NCI-H82 treated with DMSO at 0.1 percent for 48 hours (cell line): ENCODE measurements around the gene PSMB9.
"Not testable (repeated sequence)": the region's sequence is repeated elsewhere in the genome, so short reads cannot be mapped to it uniquely, and the experiment has no call there.

ENCODE experiments used
- DNase-seq: peaks from one replicate; lab custom pipeline; 2025; ENCODE audit not compliant: unreplicated experiment; lab: John Stamatoyannopoulos, UW

PSMB9 gene

DNA sequence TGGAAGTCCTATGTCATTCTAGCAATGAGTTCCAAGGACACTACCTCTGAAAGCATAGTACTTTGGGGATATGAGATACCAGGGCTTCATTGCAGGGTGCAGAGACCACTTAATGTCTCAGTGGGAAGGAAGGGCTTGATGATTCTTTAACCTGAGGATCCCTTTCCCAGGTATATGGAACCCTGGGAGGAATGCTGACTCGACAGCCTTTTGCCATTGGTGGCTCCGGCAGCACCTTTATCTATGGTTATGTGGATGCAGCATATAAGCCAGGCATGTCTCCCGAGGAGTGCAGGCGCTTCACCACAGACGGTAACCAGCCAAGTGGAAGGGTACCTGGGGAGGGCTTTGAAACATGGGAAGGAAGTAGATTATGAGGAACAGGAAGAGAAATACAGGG lies 4.2 kb downstream of the PSMB9 start:
- DNase-seq, result no peak

- DNase-seq, result no peak
Observed at GRCh38 chr6:32860674-32861073, 6.7 kb downstream of the PSMB9 start.

DNA sequence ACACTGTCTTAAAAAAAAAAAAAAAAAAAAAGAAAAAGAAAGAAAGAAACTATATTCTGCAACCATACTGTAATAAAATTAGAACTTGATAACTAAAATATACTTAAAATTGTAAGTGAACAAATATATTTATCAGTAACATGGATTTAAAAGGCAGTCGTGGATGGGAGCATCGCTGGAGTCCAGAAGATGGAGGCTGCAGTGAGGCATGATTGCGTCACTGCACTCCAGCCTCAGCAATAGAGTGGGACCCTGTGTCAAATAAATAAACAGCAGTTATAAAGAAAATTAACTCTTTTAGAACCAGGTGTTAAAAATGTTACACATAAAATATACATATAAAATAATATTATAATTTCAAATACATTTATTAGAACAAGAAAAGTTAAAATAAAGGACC lies 8.7 kb downstream of the PSMB9 start:
- no peak for DNase-seq

GRCh38 chr6:32865724-32866443 lies 11.9 kb downstream of the PSMB9 start:
- DNase-seq, result no peak

- no peak for DNase-seq
Observed at GRCh38 chr6:32867022-32867477, 13.1 kb downstream of the PSMB9 start.

DNA sequence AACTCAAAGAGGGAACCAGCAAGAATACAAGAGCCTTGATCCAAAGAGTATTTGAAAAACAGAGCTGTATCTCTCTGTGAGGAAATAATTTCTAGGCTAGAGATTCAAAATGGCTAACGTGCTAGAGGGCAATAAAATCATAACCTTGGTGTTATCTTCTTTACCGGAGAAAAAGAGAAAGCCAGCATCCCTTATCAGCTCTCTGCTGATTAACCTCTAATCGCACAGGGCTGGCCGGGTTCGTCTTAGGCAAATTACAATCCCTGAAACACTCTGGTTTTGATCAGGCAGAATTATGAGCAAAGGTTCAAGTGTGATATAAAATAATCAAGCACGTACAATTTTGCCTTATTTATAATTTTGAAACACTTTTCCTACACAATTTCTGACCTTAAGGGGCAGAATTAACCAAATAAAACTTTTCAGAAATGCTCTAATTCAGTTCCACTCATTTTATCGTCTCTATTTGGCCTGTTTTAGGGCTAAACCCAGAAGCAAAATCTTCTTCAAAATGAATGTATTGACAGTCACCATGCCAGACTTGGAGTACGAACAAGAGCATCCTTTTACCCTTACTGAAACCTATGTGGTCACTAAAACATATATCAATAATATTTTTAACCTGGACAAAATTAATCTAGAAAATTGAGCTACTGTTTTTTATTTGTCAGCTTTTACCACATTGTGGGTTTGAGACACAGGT lies 13.7 kb downstream of the PSMB9 start:
- DNase-seq, result no peak

GRCh38 chr6:32868257-32868788 lies 14.3 kb downstream of the PSMB9 start:
- DNase-seq, result no peak

DNA sequence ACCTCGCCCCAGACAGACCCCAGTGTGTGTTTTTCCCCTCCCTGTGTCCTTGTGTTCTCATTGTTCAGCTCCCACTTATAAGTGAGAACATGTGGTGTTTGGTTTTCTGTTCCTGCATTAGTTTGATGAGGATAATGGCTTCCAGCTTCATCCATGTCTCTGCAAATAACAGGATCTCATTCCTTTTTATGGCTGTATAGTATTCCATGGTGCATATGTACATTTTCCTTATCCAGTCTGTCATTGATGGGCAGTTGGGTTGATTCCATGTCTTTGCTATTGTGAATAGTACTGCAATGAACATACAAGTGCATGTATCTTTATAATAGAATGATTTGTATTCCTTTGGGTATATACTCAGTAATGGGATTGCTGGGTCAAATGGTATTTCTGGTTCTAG lies 20.0 kb downstream of the PSMB9 start:
- DNase-seq, result not testable (repeated sequence)

GRCh38 chr6:32876603-32877002 lies 22.6 kb downstream of the PSMB9 start:
- no peak for DNase-seq

DNA sequence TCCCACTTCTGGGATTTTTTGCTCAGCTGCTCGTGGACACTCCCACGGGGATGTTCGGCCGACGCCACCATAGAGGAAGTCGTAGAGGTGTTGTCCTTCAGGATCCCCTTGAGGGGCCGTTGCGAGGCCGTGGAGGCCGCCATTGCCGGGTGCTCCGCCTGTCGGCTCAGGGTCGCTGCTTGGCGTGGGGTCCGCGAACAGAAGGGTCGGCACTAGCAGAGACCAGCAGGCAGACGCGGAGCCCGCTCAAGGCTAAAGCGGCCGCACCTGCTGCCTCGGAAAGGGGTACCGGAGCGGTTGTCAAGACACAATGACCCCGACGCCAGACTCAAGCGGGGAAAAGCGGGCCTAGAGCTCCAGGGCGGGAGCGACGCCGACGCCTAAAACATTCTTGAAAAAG lies 25.7 kb downstream of the PSMB9 start:
- no peak for DNase-seq

GRCh38 chr6:32880962-32881361 lies 27.0 kb downstream of the PSMB9 start:
- DNase-seq, result not testable (repeated sequence)

DNA sequence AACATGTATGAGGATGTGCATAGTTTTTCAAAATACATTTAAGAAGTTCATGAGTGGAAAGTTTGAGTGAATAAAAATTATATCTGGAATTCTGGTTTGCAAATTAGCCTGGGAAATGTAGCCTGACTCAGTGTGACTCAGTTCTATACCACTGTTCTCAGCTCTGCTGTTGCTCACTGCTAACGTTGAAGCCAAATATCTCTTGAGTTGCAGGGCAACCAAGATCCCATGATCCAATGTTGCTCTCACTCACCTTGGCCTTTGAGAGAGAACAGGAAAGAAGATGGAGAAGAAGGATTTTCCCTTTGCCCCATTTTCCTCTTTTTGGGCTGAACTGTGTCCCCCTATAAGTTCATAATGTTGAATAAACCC lies 28.9 kb downstream of the PSMB9 start:
- DNase-seq, result no peak

DNA sequence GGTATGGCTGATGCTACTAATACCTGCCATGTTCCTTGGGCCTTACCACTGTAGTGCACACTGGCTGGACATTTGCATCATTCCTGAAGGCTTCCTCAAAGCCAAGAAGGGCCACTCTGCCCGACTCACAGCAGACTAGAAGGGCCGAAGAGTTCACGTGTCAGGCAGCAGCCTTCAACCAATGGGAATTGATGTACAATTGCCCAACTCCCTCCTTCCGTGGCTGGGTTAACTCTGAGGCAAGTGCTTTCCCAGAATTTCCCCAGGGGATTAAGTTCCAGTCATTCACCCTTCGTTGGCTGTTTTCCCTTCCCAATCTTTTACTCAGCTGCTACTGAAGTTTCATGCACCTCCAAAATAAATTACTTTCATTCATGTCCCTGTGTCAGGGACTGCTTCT lies 29.8 kb downstream of the PSMB9 start:
- no peak for DNase-seq

DNA sequence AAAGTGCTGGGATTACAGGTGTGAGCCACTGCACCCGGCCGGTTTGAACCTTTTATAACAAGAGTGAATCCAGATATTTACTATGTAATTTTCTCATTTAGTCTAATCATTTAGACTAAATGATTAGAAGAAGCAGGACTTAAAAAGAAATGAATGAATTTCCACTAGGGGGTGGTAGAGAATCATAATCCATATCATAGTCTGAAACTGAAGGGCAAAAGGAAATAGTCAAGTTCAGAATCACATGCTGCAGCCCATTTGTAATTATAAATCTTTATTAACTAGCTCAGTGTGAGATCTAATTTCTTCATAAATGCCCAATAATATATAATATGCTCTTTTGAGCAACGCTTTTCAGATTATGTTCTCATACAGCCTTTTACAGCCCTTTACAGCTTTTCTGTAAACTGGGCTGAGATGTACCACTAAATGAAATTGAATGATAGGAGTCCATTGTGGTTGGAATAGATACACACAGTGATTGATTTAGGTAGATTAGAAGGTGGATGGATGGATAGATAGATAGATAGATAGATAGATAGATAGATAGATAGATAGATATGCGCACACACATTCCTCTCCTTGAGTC lies 31.8 kb downstream of the PSMB9 start:
- peak; percentile 41 for DNase-seq

- no peak for DNase-seq
Observed at GRCh38 chr6:32886681-32887383, 32.8 kb downstream of the PSMB9 start.

DNA sequence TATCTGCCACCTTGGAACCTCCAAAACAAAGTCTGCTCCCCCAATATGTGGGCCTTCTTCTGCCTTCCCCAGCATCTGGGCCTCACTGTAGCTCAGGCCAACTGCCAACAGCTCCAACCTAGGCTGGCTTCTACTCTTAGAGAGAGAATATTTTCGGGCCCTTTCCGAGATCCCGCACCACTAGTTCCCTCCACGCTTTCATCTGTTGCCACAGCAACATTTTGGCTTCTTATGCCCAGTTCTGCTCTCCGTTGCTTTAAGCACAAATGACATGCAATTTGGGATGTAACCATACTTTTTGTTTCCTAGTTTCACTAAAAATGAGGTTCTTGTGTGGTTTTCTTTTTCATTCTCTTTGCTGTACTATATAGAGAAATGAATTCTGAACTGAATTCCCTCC lies 33.6 kb downstream of the PSMB9 start:
- no peak for DNase-seq

DNA sequence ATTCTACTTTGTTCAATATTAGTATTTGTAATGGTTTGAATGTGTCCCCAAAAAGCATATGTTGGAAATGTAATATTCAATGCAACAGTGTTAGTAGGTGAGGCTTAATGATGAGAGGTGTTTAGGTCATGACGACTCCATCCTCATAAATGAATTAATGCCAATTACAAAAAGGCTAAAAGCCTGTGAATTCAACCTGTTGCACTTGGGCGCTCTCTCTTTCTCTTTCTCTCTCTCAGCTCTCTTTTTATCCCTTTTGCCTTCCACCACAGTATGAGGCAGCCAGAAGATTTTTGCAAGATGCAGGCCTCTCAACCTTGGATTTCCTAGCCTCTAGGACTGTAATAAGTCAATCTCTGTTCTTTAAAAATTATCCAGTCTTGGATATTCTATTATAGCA lies 34.6 kb downstream of the PSMB9 start:
- no peak for DNase-seq

- no peak for DNase-seq
Observed at GRCh38 chr6:32889533-32889932, 35.5 kb downstream of the PSMB9 start.

GRCh38 chr6:32890831-32891230 lies 36.8 kb downstream of the PSMB9 start:
- DNase-seq, result no peak

GRCh38 chr6:32894085-32895005 lies 40.4 kb downstream of the PSMB9 start:
- DNase-seq, result peak; percentile 81

DNA sequence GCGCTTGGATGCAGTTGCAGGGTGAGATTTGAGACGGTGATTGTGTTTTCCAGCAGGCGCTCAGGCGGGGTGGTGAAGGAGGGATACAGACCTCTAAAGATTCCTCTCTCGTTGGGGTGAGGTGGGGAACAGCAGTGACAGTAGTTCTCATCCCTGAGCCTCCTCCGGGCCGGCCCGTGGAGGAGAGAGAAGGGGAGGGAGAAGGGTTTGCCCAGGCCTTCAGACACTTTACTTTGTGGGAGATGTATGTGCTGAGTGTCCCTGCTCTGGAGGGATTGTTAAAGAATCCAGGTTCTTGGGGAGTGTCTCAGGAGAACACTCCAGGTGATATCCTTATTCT lies 41.0 kb downstream of the PSMB9 start:
- no peak for DNase-seq
